HG03108 (cell line): ENCODE measurements around the gene TMPRSS2.

Experiments
- ATAC-seq: cut with Tn5 transposase; IDR thresholded peaks from one replicate; pipeline ENCODE4 v1.9.1; 2021; ENCODE audit warnings: moderate library complexity; ENCODE audit not compliant: unreplicated experiment

The TMPRSS2 gene

GRCh38 chr21:41482980-41483379 is 25.0 kb downstream of the TMPRSS2 start:
- ATAC-seq: no peak

- ATAC-seq: no peak
These were observed 25.7 kb downstream of the TMPRSS2 start for GRCh38 chr21:41482301-41482700.

GRCh38 chr21:41481191-41481590 is 26.8 kb downstream of the TMPRSS2 start:
- no peak for ATAC-seq

- ATAC-seq: no peak
These were observed 27.8 kb downstream of the TMPRSS2 start for GRCh38 chr21:41480086-41480690.

- no peak for ATAC-seq
These were observed 28.3 kb downstream of the TMPRSS2 start for GRCh38 chr21:41479686-41480085.

GRCh38 chr21:41478319-41479177 is 29.4 kb downstream of the TMPRSS2 start:
- ATAC-seq: no peak

GRCh38 chr21:41477641-41478318 is 30.2 kb downstream of the TMPRSS2 start:
- ATAC-seq: no peak

- no peak for ATAC-seq
These were observed 32.1 kb downstream of the TMPRSS2 start for GRCh38 chr21:41475714-41476420.

- ATAC-seq: no peak
These were observed 35.0 kb downstream of the TMPRSS2 start for GRCh38 chr21:41472753-41473548.

- ATAC-seq: no peak
These were observed 37.9 kb downstream of the TMPRSS2 start for GRCh38 chr21:41470054-41470453.

GRCh38 chr21:41466024-41466820 is 41.7 kb downstream of the TMPRSS2 start:
- no peak for ATAC-seq

- no peak for ATAC-seq
These were observed 42.7 kb downstream of the TMPRSS2 start for GRCh38 chr21:41465176-41465781.

GRCh38 chr21:41460578-41461527 is 47.1 kb downstream of the TMPRSS2 start:
- no peak for ATAC-seq

- no peak for ATAC-seq
These were observed 47.9 kb downstream of the TMPRSS2 start for GRCh38 chr21:41459884-41460534.

GRCh38 chr21:41458559-41458958 is 49.4 kb downstream of the TMPRSS2 start:
- no peak for ATAC-seq

- ATAC-seq: no peak
These were observed 49.8 kb downstream of the TMPRSS2 start for GRCh38 chr21:41458121-41458520.

- no peak for ATAC-seq
These were observed 54.2 kb downstream of the TMPRSS2 start for GRCh38 chr21:41453761-41454160.

- no peak for ATAC-seq
These were observed 54.8 kb downstream of the TMPRSS2 start for GRCh38 chr21:41453198-41453597.
